HepG2 (cell line): ENCODE data around the gene PPP6R2. TPM values are rescaled to one million over a fixed set of nuclear protein-coding genes. Genes with fewer than 3 reads are reported as not detected.

Source experiments
- ATAC-seq: fragments of 200-7000 bp; cut with Tn5 transposase; 3 replicates; pipeline ENCODE4 v1.9.1; 2020; ENCODE audit warnings: mild to moderate bottlenecking, moderate library complexity
- BruUV-seq: library from RNA; stranded (reverse); fragments of 400-500 nt; replicated peaks from 2 replicates; lab custom pipeline; 2021; lab: Mats Ljungman, UMichigan
- CTCF ChIA-PET: fragments of 300-600 bp; formaldehyde crosslinking; extraction: SDS; loops from one replicate; lab custom pipeline; 2021; ENCODE audit warnings: low total read pairs, inconsistent platforms, low intra/inter-chr PET ratio; lab: Yijun Ruan, JAX
- POLR2A ChIA-PET: fragments of 350-600 bp; sonication (Branson Sonifier 250); formaldehyde crosslinking; loops from one replicate; lab custom pipeline; 2020; ENCODE audit warnings: antibody characterized with exemption, inconsistent platforms; lab: Yijun Ruan, JAX
- DNase-seq: peaks from one replicate; pipeline ENCODE4 v3.0.0-alpha.2; 2015; ENCODE audit warnings: low spot score
- FAIRE-seq: peaks from 3 replicates; lab custom pipeline; 2011; peaks lifted over from hg19 to GRCh38; lab: Jason Lieb, UNC
- H2AFZ ChIP-seq: one replicate; pipeline ENCODE4 v1.6.1; 2011; ENCODE audit warnings: low read length, inconsistent platforms
- H3K27ac ChIP-seq: fragments of 300-600 bp; 3 replicates; pipeline ENCODE4 v1.8.0; 2011; ENCODE audit warnings: mixed run types, mild to moderate bottlenecking, mixed read lengths, low read length, inconsistent platforms; ENCODE audit not compliant: insufficient read depth; ENCODE audit errors: extremely low read length
- H3K27me3 ChIP-seq, 2 experiments: fragments of 200-600 bp in 1 of 2; 2 replicates in 1 of 2; 3 replicates in 1 of 2; pipeline versions ENCODE4 v1.6.0 to v1.8.0; 2011; ENCODE audit warnings: low read length in 2 of 2, mild to moderate bottlenecking in 2 of 2, moderate library complexity in 2 of 2, inconsistent platforms in 1 of 2; ENCODE audit not compliant: insufficient read depth in 2 of 2, control insufficient read depth in 1 of 2
- H3K36me3 ChIP-seq, 2 experiments: fragments of 200-600 bp in 1 of 2; replicated peaks in 1 of 2; 2 replicates in 1 of 2; 3 replicates in 1 of 2; pipeline versions ENCODE4 v1.5.1 to v1.8.0; 2011; ENCODE audit warnings: low read length in 2 of 2, inconsistent platforms in 1 of 2; ENCODE audit not compliant: insufficient read depth in 2 of 2, control insufficient read depth in 1 of 2
- H3K4me1 ChIP-seq: 2 replicates; pipeline ENCODE4 v1.5.1; 2012; ENCODE audit warnings: low read length, inconsistent platforms; ENCODE audit not compliant: insufficient read depth
- H3K4me2 ChIP-seq: 2 replicates; pipeline ENCODE4 v1.6.0; 2011; ENCODE audit warnings: low read depth, low read length, inconsistent platforms
- H3K4me3 ChIP-seq, 3 experiments: fragments of 200-600 bp in 1 of 3; sonication (generic), shearing (Covaris generic) in 1 of 3; replicated peaks in 1 of 3; 2 replicates each; pipeline ENCODE4 v1.5.1; 2011 to 2016; ENCODE audit warnings: low read length in 3 of 3, inconsistent platforms in 2 of 3, low read depth in 2 of 3, mild to moderate bottlenecking in 2 of 3, control low read depth in 1 of 3, mixed read lengths in 1 of 3; ENCODE audit not compliant: insufficient read depth in 1 of 3
- H3K79me2 ChIP-seq: one replicate; pipeline ENCODE4 v1.6.1; 2011; ENCODE audit warnings: low read length, inconsistent platforms; ENCODE audit not compliant: insufficient read depth
- H3K9ac ChIP-seq: 2 replicates; pipeline ENCODE4 v1.6.0; 2011; ENCODE audit warnings: mild to moderate bottlenecking, low read depth, low read length, inconsistent platforms; ENCODE audit not compliant: insufficient read depth
- H3K9me3 ChIP-seq: 2 replicates; pipeline ENCODE4 v1.5.1; 2012; ENCODE audit warnings: mild to moderate bottlenecking, low read length
- H4K20me1 ChIP-seq: 2 replicates; pipeline ENCODE4 v1.6.0; 2011; ENCODE audit warnings: inconsistent platforms, mild to moderate bottlenecking, low read length, moderate library complexity; ENCODE audit not compliant: insufficient read depth
- ARNT ChIP-seq: fragments of 450-650 bp; IDR thresholded peaks from 2 replicates; pipeline ENCODE4 v1.6.1; 2017
- FOXA1 ChIP-seq, 2 experiments: fragments of 450-650 bp in 1 of 2; sonication (generic) in 1 of 2; formaldehyde crosslinking in 1 of 2; IDR thresholded peaks; 2 replicates each; pipeline versions ENCODE4 v1.4.0 to v1.6.1; 2016 to 2020; ENCODE audit warnings: missing genetic modification reagents in 1 of 2
- HNRNPL ChIP-seq: fragments of 200-400 bp; formaldehyde crosslinking; IDR thresholded peaks from 2 replicates; pipeline ENCODE4 v1.6.1; 2017; ENCODE audit warnings: mild to moderate bottlenecking, low read depth, low read length
- KMT2A ChIP-seq: sonication (generic); formaldehyde crosslinking; IDR thresholded peaks from 2 replicates; pipeline ENCODE4 v1.4.0; 2020; ENCODE audit warnings: missing genetic modification reagents
- PATZ1 ChIP-seq: sonication (generic); formaldehyde crosslinking; IDR thresholded peaks from 2 replicates; pipeline ENCODE4 v1.4.0; 2020; ENCODE audit warnings: missing genetic modification reagents
- PCBP1 ChIP-seq: fragments of 200-400 bp; formaldehyde crosslinking; IDR thresholded peaks from 2 replicates; pipeline ENCODE4 v1.6.1; 2017; ENCODE audit warnings: mild to moderate bottlenecking, low read depth, low read length, borderline replicate concordance
- PHF21A ChIP-seq: sonication (generic); formaldehyde crosslinking; IDR thresholded peaks from 2 replicates; pipeline ENCODE4 v1.5.0; 2020; ENCODE audit warnings: mild to moderate bottlenecking, missing genetic modification reagents
- RBAK ChIP-seq: sonication (generic); formaldehyde crosslinking; IDR thresholded peaks from 2 replicates; pipeline ENCODE4 v1.5.1; 2020; ENCODE audit warnings: mild to moderate bottlenecking, missing genetic modification reagents
- SIX4 ChIP-seq: sonication (generic); formaldehyde crosslinking; IDR thresholded peaks from 2 replicates; pipeline ENCODE4 v1.4.0; 2020; ENCODE audit warnings: missing genetic modification reagents
- SMARCE1 ChIP-seq: fragments of 450-650 bp; IDR thresholded peaks from 2 replicates; pipeline ENCODE4 v1.6.1; 2017; ENCODE audit warnings: borderline replicate concordance
- SP5 ChIP-seq: IDR thresholded peaks from 2 replicates; pipeline ENCODE4 v1.6.1; 2016; ENCODE audit warnings: low read depth, borderline replicate concordance
- TAF1 ChIP-seq: sonication (generic); formaldehyde crosslinking; IDR thresholded peaks from 2 replicates; pipeline ENCODE4 v1.4.0; 2020; ENCODE audit warnings: missing genetic modification reagents
- TGIF2 ChIP-seq: IDR thresholded peaks from 2 replicates; pipeline ENCODE4 v1.6.1; 2016; ENCODE audit warnings: control low read depth, missing compliant biosample characterization
- ZFP91 ChIP-seq: sonication (generic); formaldehyde crosslinking; IDR thresholded peaks from 2 replicates; pipeline ENCODE4 v1.9.0; 2022; ENCODE audit warnings: missing genetic modification reagents, mild to moderate bottlenecking, borderline replicate concordance
- ZNF264 ChIP-seq: sonication (generic); formaldehyde crosslinking; IDR thresholded peaks from 2 replicates; pipeline ENCODE4 v1.4.0; 2020; ENCODE audit warnings: missing genetic modification reagents
- ZNF362 ChIP-seq: sonication (generic); formaldehyde crosslinking; IDR thresholded peaks from 2 replicates; pipeline ENCODE4 v1.4.0; 2020; ENCODE audit warnings: missing genetic modification reagents, mild to moderate bottlenecking, borderline replicate concordance
- ZNF513 ChIP-seq: sonication (generic); formaldehyde crosslinking; conservative IDR thresholded peaks from 2 replicates; pipeline ENCODE4 v1.5.0; 2020; ENCODE audit warnings: missing genetic modification reagents
- ZNF570 ChIP-seq: sonication (generic); formaldehyde crosslinking; IDR thresholded peaks from 2 replicates; pipeline ENCODE4 v1.4.0; 2020; ENCODE audit warnings: mild to moderate bottlenecking, missing genetic modification reagents, borderline replicate concordance
- ZNF768 ChIP-seq: sonication (generic); formaldehyde crosslinking; IDR thresholded peaks from 2 replicates; pipeline ENCODE4 v1.4.0; 2020; ENCODE audit warnings: missing genetic modification reagents
- ZNF775 ChIP-seq: sonication (generic); formaldehyde crosslinking; IDR thresholded peaks from 2 replicates; pipeline ENCODE4 v1.4.0; 2020; ENCODE audit warnings: missing genetic modification reagents, mild to moderate bottlenecking, moderate library complexity, borderline replicate concordance
- WGBS: methylation state at CpG from one replicate; pipeline ENCODE4 v1.1.6; 2017; ENCODE audit warnings: low lambda C conversion rate; 5-methylcytosine and 5-hydroxymethylcytosine counted together
- in situ Hi-C: cut with HindIII; loops from 2 replicates; pipeline ENCODE4 v1.10.0; 2017; ENCODE audit warnings: low pct_unique_long_range_greater_than_20kb; ENCODE audit not compliant: extremely low pct_ligation_motif_present
- intact Hi-C: fragments of 100-400 bp; cut with micrococcal nuclease; formaldehyde crosslinking; loops from one replicate; pipeline ENCODE4 v1.10.0; 2022; ENCODE audit not compliant: unreplicated experiment
- polyA plus RNA-seq, 8 experiments: library from polyadenylated mRNA; depleted of rRNA in 3 of 8; stranded (reverse) in 7 of 8; unstranded in 1 of 8; fragments of >200 nt; fragmentation: Illumina TruSeq in 4 of 8; extraction: Trizol in 4 of 8; gene quantifications; 2 replicates each; pipeline versions ENCODE4 v1.2.1 to v1.2.3, GENCODE V29; 2011 to 2016; ENCODE audit warnings: low read depth in 4 of 8, missing spikeins in 1 of 8, mixed read lengths in 1 of 8; ENCODE audit not compliant: insufficient read depth in 1 of 8
- total RNA-seq, 5 experiments: library from RNA; depleted of rRNA; stranded (reverse); fragments of >200 nt; fragmentation: Illumina TruSeq; extraction: Trizol; gene quantifications; 2 replicates each; pipeline ENCODE4 v1.2.3, GENCODE V29; 2016; ENCODE audit warnings: low read depth in 1 of 5

The PPP6R2 gene
- total and polyA plus RNA-seq, 2 of the 13 experiments (the other 11 are each of a cell fraction or from before 2014, with no cell fraction given): 55.0 to 102 TPM

- H3K79me2 ChIP-seq: peaks cover 67% of the 10 kb centered on the region
- TF ChIP-seq ZNF570 (CRISPR knock-in tag): no peak
- no peak for TF ChIP-seq TGIF2 (CRISPR knock-in tag)
- no peak for TF ChIP-seq SMARCE1
- 0 out of 2 replicates have a peak, but pooled peaks have one; percentile 1 for TF ChIP-seq PHF21A (CRISPR knock-in tag)
- TF ChIP-seq ARNT: no peak
- TF ChIP-seq PCBP1: no peak
- no peak for TF ChIP-seq ZNF513 (CRISPR knock-in tag)
- 0 out of 2 replicates have a peak, but pooled peaks have one; percentile 32 for TF ChIP-seq SP5 (CRISPR knock-in tag)
- no peak for TF ChIP-seq FOXA1 (IDR thresholded peaks at IDR 0.05)
- peak; percentile 54; the same call in 1 of the 2 replicates for TF ChIP-seq FOXA1 (CRISPR knock-in tag; IDR thresholded peaks at IDR 0.05)
- no peak for TF ChIP-seq ZNF775 (CRISPR knock-in tag)
- 0 out of 2 replicates have a peak, but pooled peaks have one; percentile 48 for TF ChIP-seq HNRNPL
- TF ChIP-seq SIX4 (CRISPR knock-in tag): no peak
- TF ChIP-seq ZNF768 (CRISPR knock-in tag): no peak
- TF ChIP-seq TAF1 (CRISPR knock-in tag): 0 out of 2 replicates have a peak, but pooled peaks have one; percentile 23
- no peak for TF ChIP-seq KMT2A (CRISPR knock-in tag)
- TF ChIP-seq ZFP91 (CRISPR knock-in tag): 0 out of 2 replicates have a peak, but pooled peaks have one; percentile 6
- no peak for TF ChIP-seq RBAK
- TF ChIP-seq ZNF362 (CRISPR knock-in tag): peak; percentile 20; the same call in 1 of the 2 replicates
- no peak for TF ChIP-seq ZNF264 (CRISPR knock-in tag)
- peak; percentile 93 for TF ChIP-seq PATZ1 (CRISPR knock-in tag)
Observed at GRCh38 chr22:50298266-50298637, 44.9 kb upstream of the PPP6R2 start.

More at GRCh38 chr22:50298266-50298637, 44.9 kb upstream of the PPP6R2 start:
- H3K4me2 ChIP-seq: peak overlapping the region; percentile 71
- intact Hi-C loops (loop anchor here (10.0 kb wide), 1 partner anchor 873 kb away; no protein-coding TSS in a partner anchor), in situ Hi-C loops (no loop called here)
- peaks cover 12% of the 10 kb centered on the region; the same call in 1 of the 2 replicates for H4K20me1 ChIP-seq
- WGBS: 41% methylated on average over 4 of the region's 4 CpGs
- H3K4me1 ChIP-seq: peaks cover 84% of the 10 kb centered on the region
- no peaks in the 10 kb centered on the region for H3K36me3 ChIP-seq
- POLR2A ChIA-PET: interaction anchor here (3.2 kb wide), 1 partner anchor 8 kb away, joined by 24 read pairs; the partner anchor contains the start of gene PLXNB2
- BruUV-seq: no TSS peak
- no peak overlapping the region for H2AFZ ChIP-seq
- no peak for DNase-seq
- no peak for FAIRE-seq
- ATAC-seq: no peak
- peak overlapping the region; percentile 68 for H3K27ac ChIP-seq
- peak overlapping the region; percentile 40; the same call in 1 of the 2 replicates for H3K9ac ChIP-seq
- H3K9me3 ChIP-seq: no peaks in the 10 kb centered on the region
- no peaks in the 10 kb centered on the region for H3K27me3 ChIP-seq
- H3K4me3 ChIP-seq: peak overlapping the region in 1 of 3 experiments; percentile 54; a peak in 1 of 6 replicates
- CTCF ChIA-PET: no interaction called here
